Upper lobe of left lung (tissue), 6 donors: ENCODE results near the gene CEP164. TPM values are rescaled to one million over a fixed set of nuclear protein-coding genes. Genes with fewer than 3 reads are reported as not detected.

ENCODE experiments used
- ATAC-seq, 2 donors: fragments of 200-7000 bp; cut with Tn5 transposase; one replicate each; pipeline ENCODE4 v1.9.1; 2022; ENCODE audit warnings: mild to moderate bottlenecking in 2 of 2, moderate library complexity in 2 of 2; ENCODE audit not compliant: low FRiP score in 2 of 2
- DNase-seq, 2 donors: peaks; one replicate each; pipeline ENCODE4 v3.0.0-alpha.2; 2019 to 2020
- H3K27ac ChIP-seq, 4 donors: fragments of 200-600 bp; sonication (generic); one replicate each; pipeline ENCODE4 v1.5.1; 2016 to 2019
- H3K27me3 ChIP-seq, 4 donors: fragments of 200-600 bp; sonication (generic); one replicate each; pipeline ENCODE4 v1.5.1; 2017 to 2019
- H3K36me3 ChIP-seq, 4 donors: fragments of 200-600 bp; sonication (generic); one replicate each; pipeline ENCODE4 v1.5.1; 2016 to 2019
- H3K4me1 ChIP-seq, 4 donors: fragments of 200-600 bp; sonication (generic); one replicate each; pipeline ENCODE4 v1.5.1; 2018 to 2019
- H3K4me3 ChIP-seq, 4 donors: fragments of 200-600 bp; sonication (generic); one replicate each; pipeline ENCODE4 v1.5.1; 2017 to 2019; ENCODE audit warnings: mild to moderate bottlenecking in 2 of 4, moderate library complexity in 1 of 4
- H3K9me3 ChIP-seq, 4 donors: fragments of 200-600 bp; sonication (generic); one replicate each; pipeline ENCODE4 v1.5.1; 2018 to 2019
- CTCF ChIP-seq, 6 experiments: fragments of 450-650 bp in 4 of 6; fragments of 200-600 bp in 2 of 6; sonication (generic) in 2 of 6; IDR thresholded peaks; one replicate each; pipeline ENCODE4 v1.5.1; 2016 to 2019; ENCODE audit warnings: antibody characterized with exemption in 6 of 6
- EP300 ChIP-seq, 4 donors: sonication (generic); formaldehyde crosslinking; IDR thresholded peaks; one replicate each; pipeline ENCODE4 v1.5.1; 2017; ENCODE audit warnings: antibody characterized with exemption in 4 of 4, control low read depth in 2 of 4
- POLR2A ChIP-seq, 4 donors: fragments of 450-650 bp; IDR thresholded peaks; one replicate each; pipeline ENCODE4 v1.5.1; 2016 to 2017; ENCODE audit warnings: antibody characterized with exemption in 4 of 4, mild to moderate bottlenecking in 2 of 4
- POLR2AphosphoS5 ChIP-seq, 2 donors: sonication (generic); formaldehyde crosslinking; IDR thresholded peaks; one replicate each; pipeline ENCODE4 v1.5.1; 2017; ENCODE audit warnings: antibody characterized with exemption in 2 of 2
- WGBS, 2 donors: methylation state at CpG; one replicate each; pipeline ENCODE4 v1.1.5; 2017 to 2018; 5-methylcytosine and 5-hydroxymethylcytosine counted together
- total RNA-seq, 6 donors: library from RNA; depleted of rRNA in 4 of 6; stranded (reverse); fragments of >200 nt in 4 of 6; gene quantifications; one replicate each; pipeline versions ENCODE4 v1.1.0 to v1.2.1, GENCODE V29; 2016 to 2021
- donor health status: DM: no; HTN: no; CAD: no; lungs with moderate emphysema.
- donor health status: DM: no; HTN: yes; CAD: no; lungs with severe emphysema.

Gene CEP164
- total RNA-seq, 6 donors from 2014 or later, result 16.1 to 73.3 (median 27.9) TPM

DNA sequence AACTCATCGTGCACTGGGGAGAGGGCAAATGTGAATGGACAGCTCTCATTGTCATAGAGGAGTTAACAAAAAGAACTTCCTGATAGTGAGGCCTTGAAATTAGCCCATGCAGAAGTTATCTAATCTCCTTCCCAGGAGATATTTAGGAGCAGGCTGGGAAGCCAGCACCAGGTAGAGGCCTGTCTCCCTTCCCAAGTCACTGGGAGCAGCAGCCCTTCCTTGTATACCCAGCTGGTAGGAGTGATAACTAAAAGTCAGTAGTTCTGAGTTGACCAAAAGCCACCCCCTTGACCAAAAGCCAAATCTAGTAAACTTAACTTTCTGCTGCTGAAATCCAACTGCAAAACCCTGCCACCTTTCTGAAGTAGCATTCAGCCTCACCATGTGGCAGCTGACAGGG lies 37.9 kb upstream of the CEP164 start:
- ATAC-seq, result no peak
- no peak for TF ChIP-seq CTCF (IDR thresholded peaks at IDR 0.05)
- no peak for TF ChIP-seq POLR2A (IDR thresholded peaks at IDR 0.05)
- no peak for TF ChIP-seq EP300 (IDR thresholded peaks at IDR 0.05)
- no peak for TF ChIP-seq POLR2AphosphoS5 (IDR thresholded peaks at IDR 0.05)
- no peaks in the 10 kb centered on the region for H3K9me3 ChIP-seq

GRCh38 chr11:117290809-117291396 lies 36.8 kb upstream of the CEP164 start, which contains the start of gene BACE1-AS:
BACE1-AS (plus strand) TSS chr11:117291346.
- Histone ChIP-seq H3K27me3 (no peaks in the 10 kb centered on the region), H3K27ac (no peak within 1 kb of the TSS), H3K4me1 (no peaks in the 10 kb centered on the region), H3K9me3 (no peaks in the 10 kb centered on the region), H3K4me3 (no peak within 1 kb of the TSS), H3K36me3 (peaks cover 20 to 58% (median 41%) of the 10 kb centered on the region in 4 donors)
- 84 to 90% methylated on average over 8 of the region's 8 CpGs for WGBS, 2 donors
- no peak for TF ChIP-seq EP300 (IDR thresholded peaks at IDR 0.05)
- TF ChIP-seq POLR2AphosphoS5 (IDR thresholded peaks at IDR 0.05), result no peak
- no peak for TF ChIP-seq POLR2A (IDR thresholded peaks at IDR 0.05)
- TF ChIP-seq CTCF (IDR thresholded peaks at IDR 0.05), result no peak
- ATAC-seq, result no peak
- DNase-seq, result no peak

More for the DNA sequence above, 37.9 kb upstream of the CEP164 start:
- Histone ChIP-seq H3K4me3 (no peak overlapping the region), H3K4me1 (no peaks in the 10 kb centered on the region), H3K36me3 (peaks cover 20 to 69% (median 50%) of the 10 kb centered on the region in 4 donors), H3K27ac (no peak overlapping the region), H3K27me3 (no peaks in the 10 kb centered on the region)
- no peak for DNase-seq
- WGBS, 2 donors, result 95 to 100% methylated on average over 1 of the region's 1 CpG

GRCh38 chr11:117292616-117293015 lies 35.0 kb upstream of the CEP164 start:
- Histone ChIP-seq H3K27ac (no peak overlapping the region), H3K36me3 (peaks cover 20 to 55% (median 36%) of the 10 kb centered on the region in 4 donors), H3K4me1 (no peaks in the 10 kb centered on the region), H3K4me3 (no peak overlapping the region), H3K27me3 (no peaks in the 10 kb centered on the region), H3K9me3 (no peaks in the 10 kb centered on the region)
- no peak for DNase-seq
- no peak for ATAC-seq
- no peak for TF ChIP-seq EP300 (IDR thresholded peaks at IDR 0.05)
- 96 to 100% methylated on average over 2 of the region's 2 CpGs for WGBS, 2 donors

- H3K27me3 ChIP-seq, result no peaks in the 10 kb centered on the region
- H3K9me3 ChIP-seq, result no peaks in the 10 kb centered on the region
- TF ChIP-seq POLR2AphosphoS5 (IDR thresholded peaks at IDR 0.05) (no peak), CTCF (IDR thresholded peaks at IDR 0.05) (no peak), POLR2A (IDR thresholded peaks at IDR 0.05) (no peak), EP300 (IDR thresholded peaks at IDR 0.05) (no peak)
- 89 to 93% methylated on average over 6 to 9 of the region's 9 CpGs for WGBS, 2 donors
- H3K36me3 ChIP-seq, result peaks cover 5 to 25% (median 14%) of the 10 kb centered on the region in 4 donors
- peaks cover 0 to 8% (median 5%) of the 10 kb centered on the region in 4 donors for H3K4me1 ChIP-seq
- DNase-seq (no peak), ATAC-seq (no peak)
- H3K4me3 ChIP-seq, result no peak overlapping the region
- no peak overlapping the region for H3K27ac ChIP-seq
These were observed 32.1 kb upstream of the CEP164 start for GRCh38 chr11:117295438-117296137.

DNA sequence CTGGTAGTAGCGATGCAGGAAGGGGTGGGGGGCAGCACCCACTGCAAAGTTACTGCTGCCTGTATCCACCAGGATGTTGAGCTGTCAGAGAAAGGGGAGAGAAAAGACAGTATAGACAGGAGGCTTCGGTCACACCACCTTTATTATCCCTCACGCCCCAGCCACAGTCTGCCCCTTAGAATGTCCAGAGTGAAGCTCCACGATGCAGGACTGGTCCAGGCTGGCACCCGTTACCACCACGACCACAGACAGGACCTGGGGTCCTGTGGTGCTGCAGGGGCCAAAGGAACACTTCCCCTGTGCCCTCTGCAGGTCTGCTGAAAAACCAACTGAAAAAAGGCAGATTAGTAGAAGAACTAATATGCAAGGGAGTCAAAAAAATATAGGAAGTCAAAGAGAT lies 30.8 kb upstream of the CEP164 start:
- no peak for ATAC-seq
- H3K27me3 ChIP-seq, result no peaks in the 10 kb centered on the region
- H3K4me1 ChIP-seq, result peaks cover 0 to 9% (median 6%) of the 10 kb centered on the region in 4 donors
- peaks cover 0 to 15% (median 8%) of the 10 kb centered on the region in 4 donors for H3K36me3 ChIP-seq
- DNase-seq, result no peak
- no peak for TF ChIP-seq POLR2A (IDR thresholded peaks at IDR 0.05)
- TF ChIP-seq CTCF (IDR thresholded peaks at IDR 0.05), result no peak
- no peak for TF ChIP-seq EP300 (IDR thresholded peaks at IDR 0.05)
- TF ChIP-seq POLR2AphosphoS5 (IDR thresholded peaks at IDR 0.05), result no peak
- H3K27ac ChIP-seq, result no peak overlapping the region
- WGBS, 2 donors, result 91 to 93% methylated on average over 6 of the region's 6 CpGs
- H3K9me3 ChIP-seq, result no peaks in the 10 kb centered on the region
- no peak overlapping the region for H3K4me3 ChIP-seq
